IPS-20b (cell line): ENCODE results near the gene PCDHA1.

ENCODE experiments used
- H3K27ac ChIP-seq: one replicate; pipeline ENCODE4 v1.5.1; 2013; ENCODE audit warnings: low read length
- H3K27me3 ChIP-seq: 2 replicates; pipeline ENCODE4 v1.6.1; 2013; ENCODE audit warnings: mild to moderate bottlenecking, low read length, inconsistent platforms; ENCODE audit not compliant: insufficient read depth
- H3K36me3 ChIP-seq: 2 replicates; pipeline ENCODE4 v1.6.1; 2013; ENCODE audit warnings: low read depth, mild to moderate bottlenecking, inconsistent platforms, low read length, moderate library complexity; ENCODE audit not compliant: insufficient read depth
- H3K4me1 ChIP-seq: 2 replicates; pipeline ENCODE4 v1.6.1; 2013; ENCODE audit warnings: mild to moderate bottlenecking, control low read depth, inconsistent platforms, low read length, moderate library complexity; ENCODE audit not compliant: insufficient read depth
- H3K4me3 ChIP-seq: 2 replicates; pipeline ENCODE4 v1.5.1; 2013; ENCODE audit warnings: mild to moderate bottlenecking, low read length, inconsistent platforms
- H3K9ac ChIP-seq: 2 replicates; pipeline ENCODE4 v1.6.1; 2013; ENCODE audit warnings: low read depth, mild to moderate bottlenecking, inconsistent platforms, low read length, moderate library complexity
- H3K9me3 ChIP-seq: 2 replicates; pipeline ENCODE4 v1.6.1; 2013; ENCODE audit warnings: mild to moderate bottlenecking, low read depth, low read length, inconsistent platforms; ENCODE audit not compliant: insufficient read depth

Gene PCDHA1

DNA sequence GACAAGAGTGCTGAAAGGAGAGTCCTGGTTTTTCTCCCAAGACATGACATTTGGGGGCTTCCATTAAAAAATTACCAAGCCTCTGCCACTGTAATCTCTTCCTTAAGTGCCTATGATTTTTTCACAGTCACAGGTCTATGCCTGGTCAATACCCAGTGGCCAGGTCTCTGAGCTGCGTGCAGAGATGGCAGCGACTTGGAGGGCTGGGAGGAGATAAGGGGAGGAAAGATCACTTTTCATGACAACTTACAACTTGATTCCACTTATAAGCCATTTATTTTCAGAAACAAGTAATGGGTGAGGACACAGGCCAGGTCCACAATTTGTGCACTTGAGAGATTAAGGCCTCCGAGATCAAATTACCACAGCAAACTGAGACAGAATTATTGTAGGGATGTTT is 178.4 kb downstream of the PCDHA1 start:
- no peaks in the 10 kb centered on the region for H3K36me3 ChIP-seq
- H3K27me3 ChIP-seq: peaks cover 53% of the 10 kb centered on the region
- H3K4me1 ChIP-seq: peaks cover 15% of the 10 kb centered on the region; the same call in 1 of the 2 replicates
- H3K9ac ChIP-seq: no peak overlapping the region
- H3K4me3 ChIP-seq: no peak overlapping the region
- H3K9me3 ChIP-seq: no peaks in the 10 kb centered on the region
- H3K27ac ChIP-seq: no peak overlapping the region

DNA sequence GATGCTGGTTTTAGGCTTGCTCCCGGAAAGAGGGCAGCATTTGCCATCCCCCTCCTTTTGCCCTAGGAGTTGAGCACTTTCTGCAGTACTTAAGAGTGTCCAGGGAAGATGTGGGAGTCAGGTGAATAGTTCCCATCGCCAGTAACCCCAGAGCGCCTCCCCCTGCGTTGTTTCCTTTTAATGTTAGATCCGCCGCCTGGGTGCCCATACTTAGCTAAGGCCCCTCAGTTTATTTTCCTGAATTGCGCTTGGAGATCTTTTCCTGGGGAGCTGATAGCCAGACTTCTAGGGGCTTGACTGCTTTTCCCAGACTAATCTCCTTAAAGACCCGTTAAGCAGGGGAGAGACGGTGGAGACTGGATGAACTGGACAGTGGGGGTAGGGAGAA is 180.0 kb downstream of the PCDHA1 start:
- H3K27ac ChIP-seq: no peak overlapping the region
- peaks cover 53% of the 10 kb centered on the region for H3K27me3 ChIP-seq
- peak overlapping the region; percentile 69; the same call in 1 of the 2 replicates for H3K9ac ChIP-seq
- no peaks in the 10 kb centered on the region for H3K9me3 ChIP-seq
- H3K4me3 ChIP-seq: peak overlapping the region; percentile 87
- peaks cover 15% of the 10 kb centered on the region; the same call in 1 of the 2 replicates for H3K4me1 ChIP-seq
- H3K36me3 ChIP-seq: no peaks in the 10 kb centered on the region

DNA sequence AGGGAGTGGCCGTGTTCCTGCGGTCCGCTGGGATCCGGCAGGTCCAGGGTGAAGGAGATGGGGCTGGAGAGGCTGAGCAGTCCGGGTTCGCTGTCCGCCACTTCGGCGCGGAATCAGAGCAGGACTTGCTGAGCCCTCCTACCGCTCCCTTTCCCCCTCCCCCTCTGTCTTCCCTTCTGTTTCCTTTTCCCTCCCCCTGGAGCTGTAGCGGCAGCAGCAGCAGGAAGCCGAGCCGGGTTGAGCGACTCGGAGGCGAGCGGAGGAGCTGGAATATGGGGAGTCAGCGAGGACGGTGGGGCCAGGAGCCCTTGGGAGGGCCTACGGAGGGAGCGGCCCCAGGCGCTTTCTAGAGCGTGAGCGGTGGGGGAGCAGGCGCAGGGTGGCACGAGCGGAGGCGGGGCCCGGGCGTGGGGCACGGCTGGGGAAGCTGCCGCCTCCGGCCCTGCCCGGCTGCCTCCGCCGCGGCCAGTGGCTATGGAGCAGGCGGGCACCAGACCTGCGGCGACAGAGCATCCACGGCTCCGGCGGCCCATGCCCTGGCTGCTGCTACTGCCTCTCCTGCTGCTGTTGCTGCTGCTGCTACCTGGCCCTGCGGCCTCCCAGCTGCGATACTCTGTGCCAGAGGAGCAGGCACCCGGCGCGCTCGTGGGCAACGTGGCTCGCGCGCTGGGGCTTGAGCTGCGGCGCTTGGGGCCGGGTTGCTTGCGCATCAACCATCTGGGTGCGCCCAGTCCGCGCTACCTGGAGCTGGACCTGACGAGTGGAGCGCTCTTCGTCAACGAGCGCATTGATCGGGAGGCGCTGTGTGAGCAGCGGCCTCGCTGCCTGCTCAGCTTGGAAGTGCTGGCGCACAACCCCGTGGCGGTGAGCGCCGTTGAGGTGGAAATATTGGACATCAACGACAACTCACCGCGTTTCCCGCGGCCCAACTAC is 180.6 kb downstream of the PCDHA1 start, which contains the start of gene PCDHAC2:
TSS of gene PCDHAC2 (plus strand) at position 184 of the 933 bp plus-strand sequence. CDS start at position 475, 291 bp downstream.
- Histone ChIP-seq H3K36me3 (no peaks in the 10 kb centered on the region), H3K4me1 (peaks cover 15% of the 10 kb centered on the region; the same call in 1 of the 2 replicates), H3K4me3 (peak within 1 kb of the TSS; percentile 87), H3K27ac (no peak within 1 kb of the TSS), H3K9ac (peak within 1 kb of the TSS; percentile 69; the same call in 1 of the 2 replicates), H3K27me3 (peaks cover 53% of the 10 kb centered on the region), H3K9me3 (no peaks in the 10 kb centered on the region)

DNA sequence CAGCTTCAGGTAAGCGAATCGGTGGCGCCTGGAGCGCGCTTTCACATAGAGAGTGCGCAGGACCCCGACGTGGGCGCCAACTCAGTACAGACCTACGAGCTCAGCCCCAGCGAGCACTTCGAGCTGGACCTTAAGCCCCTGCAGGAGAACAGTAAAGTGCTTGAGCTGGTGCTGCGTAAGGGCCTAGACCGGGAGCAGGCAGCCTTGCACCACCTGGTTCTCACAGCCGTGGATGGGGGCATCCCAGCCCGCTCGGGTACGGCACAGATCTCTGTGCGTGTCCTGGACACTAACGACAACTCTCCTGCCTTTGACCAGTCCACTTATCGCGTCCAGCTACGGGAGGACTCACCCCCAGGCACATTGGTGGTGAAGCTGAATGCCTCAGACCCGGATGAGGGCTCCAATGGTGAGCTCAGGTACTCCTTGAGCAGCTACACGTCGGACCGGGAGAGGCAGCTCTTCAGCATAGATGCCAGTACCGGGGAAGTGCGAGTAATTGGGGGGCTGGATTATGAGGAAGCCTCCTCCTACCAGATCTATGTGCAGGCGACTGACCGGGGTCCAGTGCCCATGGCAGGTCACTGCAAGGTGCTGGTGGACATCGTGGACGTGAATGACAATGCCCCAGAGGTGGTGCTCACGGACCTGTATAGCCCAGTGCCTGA is 181.4 kb downstream of the PCDHA1 start:
- Histone ChIP-seq H3K36me3 (no peaks in the 10 kb centered on the region), H3K4me1 (peaks cover 15% of the 10 kb centered on the region; the same call in 1 of the 2 replicates), H3K27me3 (peaks cover 53% of the 10 kb centered on the region), H3K9me3 (no peaks in the 10 kb centered on the region), H3K9ac (peak overlapping the region; percentile 69; the same call in 1 of the 2 replicates), H3K27ac (no peak overlapping the region), H3K4me3 (peak overlapping the region; percentile 87)

- Histone ChIP-seq H3K27ac (no peak overlapping the region), H3K9me3 (no peaks in the 10 kb centered on the region), H3K4me1 (peaks cover 9% of the 10 kb centered on the region; the same call in 1 of the 2 replicates), H3K27me3 (peaks cover 42% of the 10 kb centered on the region), H3K4me3 (no peak overlapping the region), H3K9ac (no peak overlapping the region), H3K36me3 (no peaks in the 10 kb centered on the region)
Measured at GRCh38 chr5:140969880-140970279, 183.9 kb downstream of the PCDHA1 start.

GRCh38 chr5:140973550-140973949 is 187.6 kb downstream of the PCDHA1 start:
- H3K27me3 ChIP-seq: peaks cover 7% of the 10 kb centered on the region
- no peak overlapping the region for H3K4me3 ChIP-seq
- H3K9ac ChIP-seq: no peak overlapping the region
- no peaks in the 10 kb centered on the region for H3K9me3 ChIP-seq
- H3K4me1 ChIP-seq: peaks cover 3% of the 10 kb centered on the region; the same call in 1 of the 2 replicates
- no peaks in the 10 kb centered on the region for H3K36me3 ChIP-seq
- no peak overlapping the region for H3K27ac ChIP-seq

DNA sequence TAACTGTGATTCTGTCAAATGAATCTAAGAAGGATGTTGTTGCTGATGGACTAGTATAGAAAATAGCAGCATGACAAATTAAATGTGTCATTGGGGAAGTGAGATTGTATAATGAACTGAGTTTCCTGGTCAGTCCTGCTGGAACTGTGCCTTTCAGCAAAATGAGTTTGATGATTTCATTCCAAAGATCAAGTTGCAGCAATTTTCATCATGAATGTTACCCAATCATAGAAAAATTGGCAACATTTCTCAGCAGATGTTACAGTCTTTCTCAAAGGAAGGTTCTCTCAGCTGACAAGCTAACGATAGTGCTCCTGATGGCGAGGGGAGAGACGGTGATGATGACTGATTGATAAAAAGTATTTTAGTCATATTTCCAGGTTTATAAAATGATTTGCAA is 191.1 kb downstream of the PCDHA1 start:
- no peak overlapping the region for H3K4me3 ChIP-seq
- H3K9me3 ChIP-seq: no peaks in the 10 kb centered on the region
- no peak overlapping the region for H3K9ac ChIP-seq
- H3K27ac ChIP-seq: no peak overlapping the region
- H3K36me3 ChIP-seq: no peaks in the 10 kb centered on the region
- H3K27me3 ChIP-seq: no peaks in the 10 kb centered on the region
- peaks cover 7% of the 10 kb centered on the region; the same call in 1 of the 2 replicates for H3K4me1 ChIP-seq

DNA sequence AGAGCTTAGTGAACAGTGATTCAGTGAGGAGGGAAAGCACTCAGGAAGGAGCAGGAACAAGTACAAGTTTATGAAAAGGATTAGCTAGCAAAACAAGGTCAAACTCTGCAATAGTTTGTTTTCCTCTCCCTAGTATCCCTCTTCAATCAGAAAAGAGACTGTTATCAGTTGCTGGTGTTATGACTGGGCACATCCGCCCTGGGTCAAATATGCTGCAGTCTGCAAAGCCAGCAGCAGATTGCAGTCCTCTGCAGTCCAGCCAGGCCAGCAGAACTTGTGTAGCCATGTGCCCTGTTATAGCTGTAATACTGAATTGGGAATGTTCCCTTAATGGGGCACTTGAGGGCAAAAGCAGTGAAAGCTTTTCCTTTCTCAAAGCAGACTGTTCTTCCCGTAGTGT is 192.3 kb downstream of the PCDHA1 start:
- Histone ChIP-seq H3K4me3 (no peak overlapping the region), H3K27ac (no peak overlapping the region), H3K9me3 (no peaks in the 10 kb centered on the region), H3K9ac (no peak overlapping the region), H3K4me1 (peaks cover 7% of the 10 kb centered on the region; the same call in 1 of the 2 replicates), H3K27me3 (no peaks in the 10 kb centered on the region), H3K36me3 (no peaks in the 10 kb centered on the region)

- Histone ChIP-seq H3K27me3 (no peaks in the 10 kb centered on the region), H3K9ac (no peak overlapping the region), H3K4me1 (peaks cover 7% of the 10 kb centered on the region; the same call in 1 of the 2 replicates), H3K9me3 (no peaks in the 10 kb centered on the region), H3K4me3 (no peak overlapping the region), H3K27ac (no peak overlapping the region), H3K36me3 (no peaks in the 10 kb centered on the region)
Measured at GRCh38 chr5:140978983-140979382, 193.0 kb downstream of the PCDHA1 start.

DNA sequence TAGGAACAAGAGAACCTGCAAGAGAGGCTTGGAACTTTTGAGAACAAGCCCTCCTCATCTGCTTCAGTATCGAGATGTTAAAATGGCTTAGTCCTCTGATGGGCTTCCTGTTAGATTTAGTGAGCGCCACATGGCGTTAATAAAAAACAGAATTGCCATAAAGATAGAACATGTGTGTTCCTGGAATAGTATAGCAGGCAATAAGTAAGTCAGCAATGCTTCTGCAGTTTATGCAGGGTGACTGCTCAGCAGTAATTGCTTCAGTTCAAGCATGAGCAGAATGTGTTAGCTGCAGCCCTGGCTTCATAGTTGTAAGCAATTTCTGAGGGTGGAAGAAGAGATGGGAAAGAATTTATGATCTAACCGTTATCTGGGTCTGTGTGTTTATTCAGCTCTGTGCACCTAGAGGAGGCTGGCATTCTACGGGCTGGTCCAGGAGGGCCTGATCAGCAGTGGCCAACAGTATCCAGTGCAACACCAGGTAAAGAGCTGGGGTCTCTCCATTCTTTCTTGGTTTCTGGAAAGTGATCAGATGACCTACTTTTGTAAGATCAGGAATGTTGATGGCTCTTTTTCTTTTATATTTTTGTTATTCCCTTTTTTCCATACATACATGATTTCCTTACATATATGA is 196.3 kb downstream of the PCDHA1 start:
- no peak overlapping the region for H3K4me3 ChIP-seq
- H3K4me1 ChIP-seq: peaks cover 21% of the 10 kb centered on the region
- H3K27me3 ChIP-seq: no peaks in the 10 kb centered on the region
- H3K27ac ChIP-seq: no peak overlapping the region
- no peaks in the 10 kb centered on the region for H3K9me3 ChIP-seq
- H3K9ac ChIP-seq: no peak overlapping the region
- H3K36me3 ChIP-seq: no peaks in the 10 kb centered on the region

GRCh38 chr5:140986117-140986521 is 200.2 kb downstream of the PCDHA1 start:
- H3K9me3 ChIP-seq: no peaks in the 10 kb centered on the region
- H3K4me1 ChIP-seq: peaks cover 45% of the 10 kb centered on the region
- H3K36me3 ChIP-seq: no peaks in the 10 kb centered on the region
- H3K27me3 ChIP-seq: no peaks in the 10 kb centered on the region
- peak overlapping the region; percentile 90 for H3K27ac ChIP-seq
- peak overlapping the region; percentile 24; the same call in 1 of the 2 replicates for H3K4me3 ChIP-seq
- peak overlapping the region; percentile 60 for H3K9ac ChIP-seq
